ENCODE data around the gene CORO6. TPM values are rescaled to one million over a fixed set of nuclear protein-coding genes. Genes with fewer than 3 reads are reported as not detected.

Gene CORO6
- total and polyA plus RNA-seq, 2 donors (not counting 1 experiment from before 2014, with no cell fraction given) = 1.4 to 4.0 TPM

GRCh38 chr17:29592850-29593551 is 29.7 kb downstream of the CORO6 start, which contains the start of gene ANKRD13B:
TSS of gene ANKRD13B (plus strand) at chr17:29593132. CDS start at chr17:29593622, 490 bp downstream.
- H3K9me3 ChIP-seq (ENCODE audit: control extremely low read depth in 1 of 3, control insufficient read depth in 2 of 3, insufficient read depth in 1 of 3, low read length in 2 of 3) = peaks cover 0 to 2% (median 0%) of the 10 kb centered on the region in 3 donors
- intact Hi-C loops (cut with micrococcal nuclease) = loop anchor here (5.0 kb wide), 1 partner anchor 169 kb away; no protein-coding TSS in a partner anchor
- peak within 1 kb of the TSS; percentile 99 for H3K4me2 ChIP-seq (replicated peaks; ENCODE audit: low read depth, low read length, poor library complexity, severe bottlenecking)
- H3K27ac Mint-ChIP-seq = peak within 1 kb of the TSS; percentile 46
- H2AFZ ChIP-seq (ENCODE audit: insufficient read depth, low read depth, low read length, poor library complexity, severe bottlenecking) = peak within 1 kb of the TSS; percentile 99
- ATAC-seq (ENCODE audit: low read depth) = no peak
- H3K27me3 Mint-ChIP-seq = no peaks in the 10 kb centered on the region
- H3K79me2 ChIP-seq (ENCODE audit: control insufficient read depth, insufficient read depth, low read length) = peaks cover 20% of the 10 kb centered on the region
- peaks cover 43 to 50% of the 10 kb centered on the region in 2 donors for H3K4me1 ChIP-seq (ENCODE audit: control insufficient read depth in 2 of 2, insufficient read depth in 2 of 2, low read length in 2 of 2)
- peaks cover 0 to 7% (median 2%) of the 10 kb centered on the region in 4 experiments for H3K27me3 ChIP-seq (replicated peaks in 1 of 4; ENCODE audit: control extremely low read depth in 1 of 4, control insufficient read depth in 3 of 4, insufficient read depth in 4 of 4, low read length in 3 of 4)
- H3K4me1 Mint-ChIP-seq = peaks cover 42% of the 10 kb centered on the region
- ChIA-PET CTCF (interaction anchor here (1.1 to 4.7 kb wide), 17 partner anchors 9 to 448 kb away, joined by 3 to 126 read pairs (median 9); partner anchors contain the start of genes ABHD15 and TP53I13), POLR2A (interaction anchor here (0.6 to 3.0 kb wide), 4 partner anchors 8 to 25 kb away, joined by 3 to 18 read pairs (median 4); partner anchors contain the start of gene TP53I13)
- peak within 1 kb of the TSS in 4 of 5 experiments; percentile 45 to 72 (median 62) for H3K4me3 ChIP-seq (ENCODE audit: control extremely low read depth in 1 of 5, extremely low read depth in 1 of 5, insufficient read depth in 1 of 5, low read depth in 2 of 5, low read length in 4 of 5)
- H3K9ac ChIP-seq (ENCODE audit: low read length) = peak within 1 kb of the TSS; percentile 85
- H3K4me3 Mint-ChIP-seq = peak within 1 kb of the TSS; percentile 91
- TF ChIP-seq EZH2 (IDR thresholded peaks at IDR 0.05; ENCODE audit: borderline replicate concordance, insufficient read depth, low read depth, low read length, poor library complexity, severe bottlenecking) (no peak), CTCF (IDR thresholded peaks at IDR 0.05) (no peak)
- H3K27ac ChIP-seq (ENCODE audit: low read length in 2 of 2) = no peak within 1 kb of the TSS
- no peaks in the 10 kb centered on the region for H3K9me3 Mint-ChIP-seq (ENCODE audit: insufficient read depth)
- DNase-seq = peak; percentile 63
- WGBS (ENCODE audit: insufficient coverage) = under 1% methylated on average over 96 of the region's 96 CpGs
- peaks cover 6% of the 10 kb centered on the region for H4K20me1 ChIP-seq (ENCODE audit: control insufficient read depth, insufficient read depth, low read length, poor library complexity, severe bottlenecking)
- no peaks in the 10 kb centered on the region for H3K36me3 ChIP-seq (replicated peaks in 1 of 2; ENCODE audit: control extremely low read depth in 1 of 2, control insufficient read depth in 1 of 2, extremely low read depth in 1 of 2, insufficient read depth in 2 of 2, low read length in 1 of 2)
